NCI-H2029 (cell line): Measurements from ENCODE around the gene SSH2.

Source experiments
- DNase-seq: peaks from one replicate; lab custom pipeline; 2025; lab: John Stamatoyannopoulos, UW

SSH2 gene

DNA sequence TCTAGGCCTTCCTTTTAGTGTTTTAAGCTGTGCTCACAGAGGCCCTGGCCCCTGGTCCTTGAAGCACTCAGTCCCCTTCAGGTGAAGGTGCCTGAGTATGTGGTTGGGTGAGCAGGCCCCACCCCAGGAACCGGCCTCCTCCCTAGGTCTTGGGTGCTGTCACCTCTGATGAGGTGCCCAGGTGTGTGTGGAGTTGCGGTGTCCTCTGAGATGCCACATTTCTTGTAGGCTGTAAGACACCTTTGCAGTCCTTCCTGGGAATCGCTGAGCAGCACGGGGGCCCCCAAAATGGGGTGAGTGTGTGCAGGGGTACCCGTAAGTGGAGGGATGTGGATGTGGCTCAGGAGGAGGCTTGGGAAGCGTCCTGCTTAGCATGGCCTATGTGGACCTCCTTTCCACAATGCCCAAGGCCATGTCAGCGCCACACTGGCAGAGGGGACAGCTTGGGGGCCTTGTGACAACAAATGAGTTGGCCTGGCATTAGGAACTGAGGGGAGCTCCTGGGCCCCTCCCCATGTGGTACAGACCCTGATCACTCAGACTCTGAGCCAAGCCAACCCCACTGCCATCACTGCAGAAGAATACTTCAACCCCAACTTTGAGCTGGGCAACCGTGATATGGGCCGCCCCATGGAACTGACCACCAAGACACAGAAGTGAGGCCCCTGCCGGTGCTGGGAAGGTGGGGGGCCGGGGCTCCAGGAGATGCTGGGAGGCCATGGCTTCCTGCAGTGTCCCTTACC, 318.5 kb downstream of the SSH2 start:
- no peak for DNase-seq

- DNase-seq = no peak
Observed at GRCh38 chr17:29610395-29610794, 319.6 kb downstream of the SSH2 start.

- DNase-seq = no peak
Observed at GRCh38 chr17:29608986-29609385, 321.0 kb downstream of the SSH2 start.

GRCh38 chr17:29607557-29608195, 322.4 kb downstream of the SSH2 start:
- no peak for DNase-seq

GRCh38 chr17:29603109-29603674, 326.8 kb downstream of the SSH2 start:
- DNase-seq = no peak

GRCh38 chr17:29597361-29598172, 332.5 kb downstream of the SSH2 start:
- no peak for DNase-seq

DNA sequence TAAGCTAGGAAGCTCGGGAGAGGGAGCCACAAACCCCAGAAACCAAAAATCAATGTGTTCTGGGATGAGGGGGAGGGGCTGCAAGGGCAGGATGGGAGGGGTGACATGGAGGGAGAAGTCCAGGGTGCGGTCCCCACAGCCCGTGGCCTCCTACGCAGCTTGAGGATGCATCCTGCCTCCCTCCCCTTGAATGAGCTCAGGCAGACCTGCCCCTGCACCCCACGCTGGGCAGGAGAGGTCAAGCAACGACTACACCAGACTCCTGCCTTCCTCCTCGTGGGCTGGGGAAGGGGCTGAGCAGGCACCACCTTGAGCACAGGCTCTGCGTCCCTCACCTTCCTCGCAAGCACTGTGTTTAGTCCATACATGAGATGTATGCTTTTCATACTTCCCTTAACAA, 333.2 kb downstream of the SSH2 start:
- no peak for DNase-seq

GRCh38 chr17:29595943-29596774, 333.9 kb downstream of the SSH2 start:
- no peak for DNase-seq

DNA sequence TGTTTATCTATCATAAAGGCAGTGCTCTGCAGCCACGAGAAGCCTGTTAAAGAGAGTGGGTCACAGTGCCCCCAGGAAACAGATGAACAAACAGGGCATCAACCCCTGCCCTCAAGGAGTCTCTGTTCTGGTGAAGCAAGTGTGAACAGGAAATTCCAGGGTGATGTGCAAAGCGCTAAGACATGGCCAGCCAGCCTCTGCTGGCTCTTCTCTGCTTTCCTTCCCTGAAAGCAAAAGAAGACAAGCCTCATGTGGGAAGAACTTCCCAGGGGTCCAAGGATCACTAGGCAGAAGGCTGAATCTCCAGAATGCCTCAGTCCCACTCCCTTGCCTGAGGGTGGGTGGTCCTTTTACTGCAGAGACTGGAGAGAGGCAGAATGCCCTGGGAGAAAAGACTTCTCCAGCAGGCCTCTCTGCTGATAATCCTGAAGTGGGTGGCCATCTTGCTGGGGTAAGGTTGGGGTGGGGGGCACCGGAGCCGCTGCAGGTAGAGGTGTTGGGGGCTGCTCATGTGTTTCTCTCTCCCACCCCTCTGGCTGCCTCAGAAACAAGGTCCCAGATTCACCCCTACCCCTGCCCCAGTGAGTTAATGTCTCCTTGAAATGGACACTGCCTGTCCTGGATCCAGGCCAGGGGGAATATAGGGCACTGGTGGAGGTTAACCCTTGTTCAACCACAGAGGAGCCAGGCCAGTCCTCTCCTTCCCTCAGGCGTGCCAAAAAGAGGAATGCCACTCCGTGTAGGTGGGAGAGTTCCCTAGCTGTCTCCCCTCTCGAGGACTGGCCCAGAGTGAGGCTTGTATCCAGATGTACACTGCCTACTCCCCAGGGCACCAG, 334.7 kb downstream of the SSH2 start:
- DNase-seq = no peak

GRCh38 chr17:29594519-29595090, 335.4 kb downstream of the SSH2 start:
- no peak for DNase-seq

DNA sequence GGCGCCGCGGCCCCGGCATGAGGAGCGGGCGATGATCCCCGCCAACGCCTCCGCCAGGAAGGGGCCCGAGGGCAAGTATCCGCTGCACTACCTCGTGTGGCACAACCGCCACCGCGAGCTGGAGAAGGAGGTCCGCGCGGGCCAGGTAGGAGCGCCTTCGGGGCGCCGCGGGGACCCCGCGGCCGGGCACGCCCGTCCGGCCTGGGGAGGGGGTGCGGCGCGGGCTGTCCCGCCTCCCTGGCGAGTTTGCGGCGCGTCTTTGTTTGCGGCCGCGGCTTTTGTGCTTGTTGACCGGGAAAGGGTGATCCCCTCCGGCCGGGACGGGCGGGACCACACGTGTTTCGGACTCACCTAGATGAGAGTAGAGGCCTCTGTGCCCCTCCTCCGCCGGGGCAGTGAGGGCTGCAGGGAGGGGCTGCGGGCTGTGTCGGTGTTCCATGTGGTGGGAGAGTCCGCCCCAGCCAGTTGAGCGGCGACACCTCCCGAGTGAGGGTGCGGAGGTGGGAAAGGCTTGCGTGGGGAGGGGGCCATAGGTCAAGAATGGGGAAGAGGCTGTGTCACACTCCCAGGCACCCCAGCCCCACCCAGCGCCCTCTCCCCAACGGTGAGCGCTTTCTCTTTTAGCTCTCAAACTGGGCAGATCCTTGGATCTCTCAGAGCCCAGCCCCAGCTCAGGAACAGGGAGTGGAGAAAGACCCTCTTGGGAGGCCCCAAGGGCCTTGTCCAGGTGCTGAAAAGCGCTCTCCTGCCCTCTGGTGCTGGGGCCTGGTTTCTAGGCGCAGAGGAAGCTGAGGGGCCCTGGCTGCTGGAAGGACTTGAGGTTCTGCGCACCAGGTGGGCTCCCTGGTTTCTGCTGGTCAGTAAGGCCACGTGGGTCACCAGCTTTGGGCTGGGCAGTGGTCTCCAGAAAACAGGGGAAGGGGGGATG, 336.2 kb downstream of the SSH2 start:
- no peak for DNase-seq

DNA sequence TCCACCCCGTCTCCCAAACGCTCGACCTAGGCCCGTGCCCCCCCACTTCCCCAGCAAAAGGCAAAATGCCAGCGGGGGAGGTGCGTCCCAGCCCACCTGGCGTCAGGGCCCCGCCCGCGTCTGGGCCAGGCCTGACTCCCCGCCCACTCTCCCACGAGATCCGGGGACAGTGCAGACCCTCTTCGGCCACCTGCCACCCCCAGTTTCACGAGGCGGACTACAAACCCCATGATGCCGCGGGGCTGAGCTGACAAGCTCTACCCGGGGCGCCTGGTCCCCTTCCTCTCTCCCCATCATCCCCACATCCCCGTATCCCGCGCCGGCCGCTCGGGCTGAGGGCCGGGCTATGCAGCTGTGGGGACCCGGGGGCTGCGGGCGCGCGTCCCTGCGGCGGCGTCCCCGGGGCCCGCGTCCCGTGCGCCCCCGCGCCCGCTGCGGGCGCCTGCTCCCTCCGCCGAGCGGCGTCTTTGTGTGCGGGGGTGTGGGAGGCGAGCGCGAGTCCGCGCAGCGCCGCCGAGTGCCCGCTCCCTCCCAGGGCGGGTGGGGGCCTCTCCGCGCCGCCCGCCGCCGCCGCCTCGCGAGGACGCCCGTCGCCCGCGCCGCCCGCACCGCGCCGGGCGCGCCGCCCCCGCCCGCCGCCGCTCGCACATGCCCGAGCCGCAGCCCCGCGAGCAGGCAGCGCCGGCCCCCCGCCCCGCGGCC, 337.0 kb downstream of the SSH2 start, which contains the start of gene ANKRD13B:
Gene ANKRD13B, plus strand, starts transcription at position 283 of the 702 bp plus-strand sequence. CDS start 490 bp downstream, outside the sequence.
- DNase-seq = peak; percentile 43

- peak; percentile 87 for DNase-seq
Observed at GRCh38 chr17:29591737-29592608, 338.1 kb downstream of the SSH2 start.

GRCh38 chr17:29591146-29591736, 338.8 kb downstream of the SSH2 start:
- DNase-seq = peak; percentile 17

DNA sequence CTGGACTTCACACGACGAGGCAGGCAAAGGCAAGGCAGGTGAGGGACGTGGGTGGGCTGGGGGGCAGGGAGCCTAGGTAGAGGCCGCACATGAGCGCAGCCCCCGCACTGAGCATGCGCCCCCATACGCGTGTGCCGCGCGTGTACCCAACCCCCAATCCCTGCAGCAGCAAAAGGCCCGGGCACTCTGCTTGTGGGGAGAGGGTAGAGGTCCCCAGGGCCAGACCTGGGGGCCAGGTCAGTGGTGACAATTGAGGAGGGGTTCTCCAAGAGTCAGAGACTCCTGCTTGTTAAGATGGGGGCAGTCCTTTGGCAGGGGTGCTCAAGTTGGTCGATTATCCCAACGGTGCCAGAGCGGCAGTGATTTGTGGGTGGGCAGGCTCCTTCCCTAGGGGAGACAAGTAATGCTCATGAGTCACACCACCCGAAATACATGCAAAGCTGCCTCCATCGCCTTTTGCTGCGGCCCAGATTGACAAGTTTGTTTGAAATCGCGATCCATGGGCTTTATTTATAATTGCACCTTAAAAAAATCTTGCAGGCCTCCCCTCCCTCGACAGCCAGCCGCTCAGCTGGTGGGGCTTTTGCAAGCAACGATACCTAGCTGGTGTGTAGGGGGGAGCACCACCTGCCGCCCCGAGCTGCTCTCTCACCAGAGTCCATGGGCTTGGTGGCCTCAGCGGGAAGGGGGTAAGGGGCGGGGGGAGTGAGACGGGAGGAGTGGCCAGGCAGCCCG, 339.4 kb downstream of the SSH2 start:
- DNase-seq = no peak
